H1 (cell line): ENCODE data around the gene EEF2K. TPM values are rescaled to one million over a fixed set of nuclear protein-coding genes. Genes with fewer than 3 reads are reported as not detected.

Experiments used
- CTCF ChIA-PET: fragments of 300-600 bp; sonication (Branson Sonifier 250); formaldehyde crosslinking; loops from one replicate; lab custom pipeline; 2021; ENCODE audit not compliant: partially characterized antibody; lab: Charles Lee
- POLR2A ChIA-PET: fragments of 300-600 bp; sonication (Branson Sonifier 250); formaldehyde crosslinking; loops from one replicate; lab custom pipeline; 2021; ENCODE audit warnings: inconsistent platforms; ENCODE audit not compliant: partially characterized antibody; lab: Charles Lee
- DNase-seq, 2 experiments: peaks; one replicate each; pipeline versions ENCODE4 v3.0.0 to v3.0.0-alpha.2; 2010 to 2022; ENCODE audit warnings: low spot score in 2 of 2, low read depth in 1 of 2, mixed read lengths in 1 of 2
- FAIRE-seq: peaks from 2 replicates; lab custom pipeline; 2011; peaks lifted over from hg19 to GRCh38; lab: Jason Lieb, UNC
- H2AFZ ChIP-seq: 2 replicates; pipeline ENCODE4 v1.8.1; 2012; ENCODE audit warnings: low read length, inconsistent platforms
- H2AK5ac ChIP-seq: 2 replicates; pipeline ENCODE4 v1.6.1; 2013; ENCODE audit warnings: low read depth, low read length
- H2BK120ac ChIP-seq: replicated peaks from 2 replicates; pipeline ENCODE3; 2013; ENCODE audit warnings: low read depth, low read length, inconsistent platforms
- H2BK12ac ChIP-seq: 2 replicates; pipeline ENCODE4 v1.6.1; 2013; ENCODE audit warnings: low read depth, low read length
- H2BK15ac ChIP-seq: 2 replicates; pipeline ENCODE4 v1.6.1; 2013; ENCODE audit warnings: low read length
- H2BK20ac ChIP-seq: 2 replicates; pipeline ENCODE4 v1.6.1; 2013; ENCODE audit warnings: low read length
- H2BK5ac ChIP-seq: 2 replicates; pipeline ENCODE4 v1.6.1; 2013; ENCODE audit warnings: low read depth, low read length
- H3K14ac ChIP-seq: 2 replicates; pipeline ENCODE4 v1.6.1; 2013; ENCODE audit warnings: inconsistent platforms; ENCODE audit not compliant: insufficient read length
- H3K18ac ChIP-seq: 2 replicates; pipeline ENCODE4 v1.6.1; 2013; ENCODE audit warnings: low read length; ENCODE audit errors: extremely low read depth
- H3K23ac ChIP-seq: 2 replicates; pipeline ENCODE4 v1.6.1; 2013; ENCODE audit warnings: inconsistent platforms; ENCODE audit not compliant: insufficient read length
- H3K23me2 ChIP-seq: 2 replicates; pipeline ENCODE4 v1.6.1; 2013; ENCODE audit warnings: low read depth, low read length
- H3K27ac ChIP-seq: 2 replicates; pipeline ENCODE4 v1.6.1; 2011; ENCODE audit warnings: low read depth, low read length, inconsistent platforms
- H3K27me3 ChIP-seq, 4 experiments: replicated peaks in 1 of 4; 1 replicate in 1 of 4; 2 replicates in 3 of 4; pipeline versions ENCODE4 v1.6.1 to v1.8.1; 2011 to 2013; ENCODE audit warnings: low read length in 3 of 4, mild to moderate bottlenecking in 3 of 4, inconsistent platforms in 2 of 4, mixed read lengths in 2 of 4, moderate library complexity in 1 of 4; ENCODE audit not compliant: control insufficient read depth in 3 of 4, insufficient read depth in 3 of 4; ENCODE audit errors: extremely low read depth in 1 of 4
- H3K36me3 ChIP-seq, 4 experiments: 2 replicates each; pipeline versions ENCODE4 v1.6.1 to v1.8.1; 2011 to 2013; ENCODE audit warnings: mild to moderate bottlenecking in 4 of 4, low read length in 3 of 4, moderate library complexity in 2 of 4, control low read depth in 1 of 4, inconsistent platforms in 1 of 4; ENCODE audit not compliant: insufficient read depth in 4 of 4, control insufficient read depth in 2 of 4
- H3K4ac ChIP-seq: replicated peaks from 2 replicates; pipeline ENCODE3; 2013; ENCODE audit warnings: low read length, low read depth, mixed read lengths, inconsistent platforms; ENCODE audit not compliant: insufficient read length
- H3K4me1 ChIP-seq, 4 experiments: replicated peaks in 1 of 4; 1 replicate in 1 of 4; 2 replicates in 3 of 4; pipeline versions ENCODE4 v1.6.1 to v1.8.1; 2011 to 2013; ENCODE audit warnings: low read length in 3 of 4, inconsistent platforms in 2 of 4, mixed read lengths in 1 of 4; ENCODE audit not compliant: insufficient read depth in 4 of 4, control insufficient read depth in 3 of 4
- H3K4me2 ChIP-seq, 2 experiments: 2 replicates each; pipeline versions ENCODE4 v1.6.1 to v1.8.1; 2011 to 2013; ENCODE audit warnings: low read depth in 2 of 2, low read length in 2 of 2, control low read depth in 1 of 2, inconsistent platforms in 1 of 2, mild to moderate bottlenecking in 1 of 2; ENCODE audit not compliant: insufficient read depth in 1 of 2
- H3K4me3 ChIP-seq, 4 experiments: fragments of 200-600, 300-600 bp in 1 of 4; sonication (generic), shearing (Covaris generic), sonication (Bioruptor Twin) in 1 of 4; 2 replicates each; pipeline versions ENCODE4 v1.5.1 to v1.8.1; 2011 to 2016; ENCODE audit warnings: low read length in 4 of 4, low read depth in 3 of 4, control low read depth in 2 of 4, inconsistent platforms in 2 of 4, mild to moderate bottlenecking in 2 of 4, mixed read lengths in 1 of 4, moderate library complexity in 1 of 4; ENCODE audit not compliant: insufficient read depth in 2 of 4; ENCODE audit errors: extremely low read depth in 1 of 4
- H3K56ac ChIP-seq: replicated peaks from 2 replicates; pipeline ENCODE3; 2013; ENCODE audit warnings: low read depth, mild to moderate bottlenecking, mixed read lengths, low read length, inconsistent platforms; ENCODE audit not compliant: insufficient read length
- H3K79me1 ChIP-seq: 2 replicates; pipeline ENCODE4 v1.6.1; 2013; ENCODE audit warnings: low read depth, low read length, control low read depth
- H3K79me2 ChIP-seq, 2 experiments: 2 replicates each; pipeline versions ENCODE4 v1.6.1 to v1.8.1; 2012 to 2013; ENCODE audit warnings: low read length in 2 of 2, mild to moderate bottlenecking in 2 of 2, inconsistent platforms in 1 of 2; ENCODE audit not compliant: insufficient read depth in 2 of 2, control insufficient read depth in 1 of 2
- H3K9ac ChIP-seq, 4 experiments: replicated peaks in 1 of 4; 1 replicate in 1 of 4; 2 replicates in 3 of 4; pipeline versions ENCODE4 v1.6.1 to v1.8.1; 2011 to 2013; ENCODE audit warnings: low read depth in 3 of 4, low read length in 3 of 4, control low read depth in 2 of 4, mild to moderate bottlenecking in 2 of 4, moderate library complexity in 2 of 4, inconsistent platforms in 1 of 4; ENCODE audit errors: extremely low read depth in 1 of 4
- H3K9me3 ChIP-seq, 2 experiments: 2 replicates each; pipeline versions ENCODE4 v1.6.1 to v1.8.1; 2012 to 2013; ENCODE audit warnings: mild to moderate bottlenecking in 2 of 2, moderate library complexity in 2 of 2, control low read depth in 1 of 2, inconsistent platforms in 1 of 2, low read depth in 1 of 2, low read length in 1 of 2, mixed read lengths in 1 of 2; ENCODE audit not compliant: insufficient read depth in 2 of 2
- H4K20me1 ChIP-seq, 2 experiments: replicated peaks in 1 of 2; 2 replicates each; pipeline versions ENCODE3 to v1.8.1; 2011 to 2013; ENCODE audit warnings: inconsistent platforms in 2 of 2, low read length in 2 of 2, mild to moderate bottlenecking in 1 of 2; ENCODE audit not compliant: insufficient read depth in 2 of 2, control insufficient read depth in 1 of 2
- H4K5ac ChIP-seq: 2 replicates; pipeline ENCODE4 v1.6.1; 2013; ENCODE audit warnings: low read length, low read depth, mixed read lengths, inconsistent platforms; ENCODE audit not compliant: insufficient read length
- H4K8ac ChIP-seq: 2 replicates; pipeline ENCODE4 v1.8.0; 2013; ENCODE audit warnings: mild to moderate bottlenecking, moderate library complexity, low read length, inconsistent platforms; ENCODE audit not compliant: insufficient read depth; ENCODE audit errors: extremely low read depth
- H4K91ac ChIP-seq: replicated peaks from 2 replicates; pipeline ENCODE3; 2013; ENCODE audit warnings: low read length, mixed read lengths, inconsistent platforms; ENCODE audit not compliant: insufficient read length
- CBX5 ChIP-seq: fragments of 300-800, 300-1000 bp; sonication (generic); IDR thresholded peaks from 2 replicates; pipeline ENCODE4 v1.7.1; 2016; ENCODE audit warnings: antibody characterized with exemption, low read length, low read depth
- CEBPB ChIP-seq: IDR thresholded peaks from 2 replicates; pipeline ENCODE4 v1.6.1; 2012; ENCODE audit warnings: low read depth, low read length
- KDM1A ChIP-seq: fragments of 200-600, 300-600 bp; sonication (generic); IDR thresholded peaks from 2 replicates; pipeline ENCODE4 v1.7.1; 2016; ENCODE audit warnings: mild to moderate bottlenecking, low read length, borderline replicate concordance
- MAX ChIP-seq: IDR thresholded peaks from 2 replicates; pipeline ENCODE4 v1.6.1; 2012; ENCODE audit warnings: inconsistent platforms
- RNF2 ChIP-seq: fragments of 200-900, 300-1000 bp; sonication (generic); IDR thresholded peaks from 2 replicates; pipeline ENCODE4 v1.7.1; 2016; ENCODE audit warnings: borderline replicate concordance, low read depth, mild to moderate bottlenecking, antibody characterized with exemption, low read length; ENCODE audit not compliant: poor library complexity, severe bottlenecking; ENCODE audit errors: missing control alignments
- RXRA ChIP-seq: IDR thresholded peaks from 2 replicates; pipeline ENCODE4 v1.6.1; 2011; ENCODE audit warnings: low read depth, mild to moderate bottlenecking, low read length, moderate library complexity; ENCODE audit not compliant: insufficient read depth
- SIRT6 ChIP-seq: IDR thresholded peaks from one replicate; pipeline ENCODE4 v1.7.1; 2012; ENCODE audit warnings: low read length, inconsistent platforms
- SUZ12 ChIP-seq: fragments of 200-600 bp; sonication (generic); IDR thresholded peaks from 2 replicates; pipeline ENCODE4 v1.6.1; 2012; ENCODE audit warnings: mild to moderate bottlenecking, inconsistent platforms, low read length, moderate library complexity, mixed read lengths
- WGBS, 2 experiments: shearing (Covaris generic) in 1 of 2; methylation state at CpG; one replicate each; pipeline versions ENCODE4 v1.1.6 to v1.1.7; 2013 to 2015; ENCODE audit warnings: low lambda C conversion rate in 2 of 2, mixed read lengths in 2 of 2, inconsistent platforms in 1 of 2, low coverage in 1 of 2, missing lambda C conversion rate in 1 of 2; ENCODE audit not compliant: insufficient replicate concordance in 2 of 2, insufficient coverage in 1 of 2, insufficient read length in 1 of 2; ENCODE audit errors: extremely low coverage in 1 of 2, missing lambda C conversion rate in 1 of 2; 5-methylcytosine and 5-hydroxymethylcytosine counted together
- polyA plus RNA-seq, 7 experiments: library from polyadenylated mRNA; depleted of rRNA in 3 of 7; stranded (reverse) in 5 of 7; unstranded in 2 of 7; fragments of >200 nt in 5 of 7; fragments of 200-250 nt in 2 of 7; gene quantifications; 1 replicate in 5 of 7; 2 replicates in 1 of 7; 4 replicates in 1 of 7; pipeline versions ENCODE4 v1.2.1 to v1.2.3, GENCODE V29; 2011 to 2013; ENCODE audit warnings: missing spikeins in 2 of 7, mixed read lengths in 2 of 7
- total RNA-seq: library from RNA; stranded (reverse); fragmentation: NEBNext Ultra II Directional; extraction: Animal tissue kit (Norgen Biotek cat#: 25700); gene quantifications from 2 replicates; pipeline ENCODE4 v1.2.1, GENCODE V29; 2021

EEF2K gene
- total and polyA plus RNA-seq, 2 of the 8 experiments (the other 6 are each of a cell fraction or from before 2014, with no cell fraction given): 14.9 to 30.2 TPM

DNA sequence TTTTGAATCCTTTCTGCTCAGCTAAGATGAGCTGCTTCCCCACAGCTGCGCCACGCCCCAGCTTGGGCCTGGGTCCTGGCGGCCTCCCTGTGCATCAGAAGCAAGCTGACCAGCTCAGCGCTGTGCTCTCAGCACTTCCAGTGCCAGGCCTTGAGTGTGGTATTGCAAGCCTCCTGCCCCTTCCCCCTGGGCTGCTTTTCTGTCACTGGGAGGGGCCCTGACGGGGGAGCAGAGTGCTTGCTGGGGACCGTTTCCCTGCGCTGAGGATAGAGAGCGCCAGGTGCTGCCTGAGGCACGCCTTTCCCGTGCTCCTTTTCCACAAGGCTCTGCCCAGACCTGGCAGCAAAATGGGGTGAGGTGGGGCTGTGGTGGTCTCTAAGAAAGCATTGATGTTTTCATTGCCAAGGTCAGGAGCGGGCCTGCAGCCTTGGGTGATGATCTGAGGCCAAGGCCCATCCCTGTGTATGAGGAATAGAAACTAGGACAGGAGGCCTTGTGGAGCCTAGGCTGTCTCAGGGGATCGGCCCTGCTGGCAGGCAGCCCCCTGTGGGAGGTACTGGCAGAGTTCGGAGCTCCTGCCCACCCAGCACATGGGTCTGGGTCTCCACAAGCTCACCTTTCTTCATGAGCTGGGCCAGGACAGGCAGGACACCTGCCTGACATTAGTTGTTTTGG lies 120.8 kb downstream of the EEF2K start:
- no peak overlapping the region for H3K14ac ChIP-seq
- no peak overlapping the region for H3K4me3 ChIP-seq
- H2BK15ac ChIP-seq: no peak overlapping the region
- no peak overlapping the region for H3K56ac ChIP-seq
- H3K4me1 ChIP-seq: no peaks in the 10 kb centered on the region
- TF ChIP-seq SIRT6 (no peak), RXRA (no peak), MAX (no peak), CBX5 (no peak), CEBPB (no peak), KDM1A (no peak), SUZ12 (no peak), RNF2 (no peak)
- H2AFZ ChIP-seq: no peak overlapping the region
- peaks cover 12 to 64% (median 49%) of the 10 kb centered on the region in 4 experiments for H3K36me3 ChIP-seq
- H2BK20ac ChIP-seq: no peak overlapping the region
- no peak overlapping the region for H3K4ac ChIP-seq
- H4K91ac ChIP-seq: no peak overlapping the region
- H2AK5ac ChIP-seq: no peak overlapping the region
- peaks cover 5 to 12% of the 10 kb centered on the region in 2 experiments for H4K20me1 ChIP-seq
- H2BK5ac ChIP-seq: no peak overlapping the region
- 97% methylated on average over 12 of the region's 13 CpGs; no CpG with 5 or more reads in 1 of the 2 experiments for WGBS, 2 experiments
- no peak overlapping the region for H3K4me2 ChIP-seq
- FAIRE-seq (no peak), DNase-seq (no peak)
- no peaks in the 10 kb centered on the region for H3K9me3 ChIP-seq
- H3K9ac ChIP-seq: no peak overlapping the region
- no peaks in the 10 kb centered on the region for H3K23me2 ChIP-seq
- no peak overlapping the region for H2BK12ac ChIP-seq
- H3K79me1 ChIP-seq: peaks cover 5% of the 10 kb centered on the region; the same call in 1 of the 2 replicates
- no peak overlapping the region for H2BK120ac ChIP-seq
- H4K8ac ChIP-seq: no peak overlapping the region
- no peak overlapping the region for H4K5ac ChIP-seq
- no peaks in the 10 kb centered on the region for H3K27me3 ChIP-seq
- no peak overlapping the region for H3K18ac ChIP-seq
- ChIA-PET CTCF (interaction anchor here (1.2 to 1.7 kb wide), 3 partner anchors 10 to 14 kb away, joined by 3 to 6 read pairs (median 4); no protein-coding TSS in a partner anchor), POLR2A (interaction anchor here (1.0 to 1.1 kb wide), 3 partner anchors 8 to 29 kb away, joined by 3 read pairs; no protein-coding TSS in a partner anchor)
- no peak overlapping the region for H3K23ac ChIP-seq
- no peak overlapping the region for H3K27ac ChIP-seq
- H3K79me2 ChIP-seq: peaks cover 0 to 7% of the 10 kb centered on the region in 2 experiments; a peak in 1 of 4 replicates
